ENCODE results near the gene PPP1R3D. TPM values are rescaled to one million over a fixed set of nuclear protein-coding genes. Genes with fewer than 3 reads are reported as not detected.

PPP1R3D gene
- total and polyA plus RNA-seq, 2 of the 13 experiments (the other 11 are each of a cell fraction or from before 2014, with no cell fraction given) = 1.2 to 3.7 TPM

GRCh38 chr20:59939052-59939878 is 840 bp downstream of the PPP1R3D start (continued):
- TF ChIP-seq DMTF1 (CRISPR knock-in tag; IDR thresholded peaks at IDR 0.05) (no peak), ZHX1 (CRISPR knock-in tag; IDR thresholded peaks at IDR 0.05; ENCODE audit: low read depth) (peak; percentile 82), TBP (CRISPR knock-in tag; IDR thresholded peaks at IDR 0.05) (no peak), ZNF484 (CRISPR knock-in tag; IDR thresholded peaks at IDR 0.05; ENCODE audit: borderline replicate concordance, low read depth) (no peak), CAMTA2 (CRISPR knock-in tag; IDR thresholded peaks at IDR 0.05; ENCODE audit: borderline replicate concordance) (no peak), HOXA5 (CRISPR knock-in tag; IDR thresholded peaks at IDR 0.05) (no peak), ZNF670 (CRISPR knock-in tag; IDR thresholded peaks at IDR 0.05; ENCODE audit: borderline replicate concordance) (0 out of 2 replicates have a peak, but pooled peaks have one; percentile 43), CBX2 (IDR thresholded peaks at IDR 0.05; ENCODE audit: low read depth, low read length) (no peak), CBX2 (CRISPR knock-in tag; IDR thresholded peaks at IDR 0.05; ENCODE audit: low read depth) (no peak), HINFP (CRISPR knock-in tag; IDR thresholded peaks at IDR 0.05; ENCODE audit: low read depth) (no peak), ZNF644 (CRISPR knock-in tag; IDR thresholded peaks at IDR 0.05; ENCODE audit: low read depth) (no peak), ZNF121 (CRISPR knock-in tag; IDR thresholded peaks at IDR 0.05) (no peak), PRMT3 (CRISPR knock-in tag; IDR thresholded peaks at IDR 0.05; ENCODE audit: borderline replicate concordance, low read depth) (no peak), ZNF235 (CRISPR knock-in tag; IDR thresholded peaks at IDR 0.05; ENCODE audit: borderline replicate concordance) (no peak), RARA (CRISPR knock-in tag; IDR thresholded peaks at IDR 0.05) (no peak), KLF13 (CRISPR knock-in tag; IDR thresholded peaks at IDR 0.05) (peak; percentile 50; the same call in 1 of the 2 replicates), ZNF431 (CRISPR knock-in tag; IDR thresholded peaks at IDR 0.05; ENCODE audit: borderline replicate concordance, low read depth) (no peak), PAX8 (CRISPR knock-in tag; IDR thresholded peaks at IDR 0.05; ENCODE audit: borderline replicate concordance) (no peak), ZNF292 (CRISPR knock-in tag; IDR thresholded peaks at IDR 0.05; ENCODE audit: borderline replicate concordance, low read depth) (no peak), ZNF713 (CRISPR knock-in tag; IDR thresholded peaks at IDR 0.05) (no peak), KLF15 (CRISPR knock-in tag; IDR thresholded peaks at IDR 0.05; ENCODE audit: borderline replicate concordance) (no peak; the same call in 1 of the 2 replicates), CHD4 (IDR thresholded peaks at IDR 0.05; ENCODE audit: borderline replicate concordance, low read length) (no peak), NFKB2 (CRISPR knock-in tag; IDR thresholded peaks at IDR 0.05; ENCODE audit: borderline replicate concordance) (no peak), ZNF180 (CRISPR knock-in tag; IDR thresholded peaks at IDR 0.05; ENCODE audit: borderline replicate concordance, low read depth) (no peak)

All from HepG2 (cell line).